Non-pigmented ciliary epithelial cell (primary cell): ENCODE data around the gene ARHGAP26.
A peak's percentile ranks its signal among the peaks of the same experiment; 100 is the strongest.
"Not testable (repeated sequence)": the region's sequence is repeated elsewhere in the genome, so short reads cannot be mapped to it uniquely, and the experiment has no call there.

Source experiments
- DNase-seq: peaks from one replicate; pipeline ENCODE4 v3.0.0-alpha.2; 2010; ENCODE audit warnings: low read depth

The ARHGAP26 gene

GRCh38 chr5:142981886-142982820 is 212.0 kb downstream of the ARHGAP26 start:
- DNase-seq: peak; percentile 78

- DNase-seq: no peak
These were observed 212.6 kb downstream of the ARHGAP26 start for GRCh38 chr5:142982821-142983200.

- DNase-seq: no peak
These were observed 213.8 kb downstream of the ARHGAP26 start for GRCh38 chr5:142984011-142984410.

DNA sequence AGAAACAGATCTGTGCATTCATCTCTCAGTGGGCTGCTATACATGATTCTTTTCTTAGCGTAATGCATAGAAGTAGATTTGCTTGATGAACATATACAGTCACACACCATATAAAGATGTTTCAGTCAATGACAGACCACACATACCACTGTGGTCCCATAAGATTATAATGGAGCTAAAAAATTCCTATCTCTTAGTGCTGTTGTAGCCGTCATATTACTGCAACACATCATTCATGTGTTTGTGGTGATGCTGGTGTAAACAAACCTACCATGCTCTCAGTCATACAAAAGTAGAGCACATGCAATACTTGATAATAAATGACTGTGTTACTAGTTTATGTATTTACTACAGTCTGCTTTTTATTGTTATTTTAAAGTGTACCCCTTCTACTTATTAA is 214.3 kb downstream of the ARHGAP26 start:
- no peak for DNase-seq

- not testable (repeated sequence) for DNase-seq
These were observed 219.1 kb downstream of the ARHGAP26 start for GRCh38 chr5:142989270-142989669.

GRCh38 chr5:142990073-142990472 is 219.9 kb downstream of the ARHGAP26 start:
- not testable (repeated sequence) for DNase-seq

DNA sequence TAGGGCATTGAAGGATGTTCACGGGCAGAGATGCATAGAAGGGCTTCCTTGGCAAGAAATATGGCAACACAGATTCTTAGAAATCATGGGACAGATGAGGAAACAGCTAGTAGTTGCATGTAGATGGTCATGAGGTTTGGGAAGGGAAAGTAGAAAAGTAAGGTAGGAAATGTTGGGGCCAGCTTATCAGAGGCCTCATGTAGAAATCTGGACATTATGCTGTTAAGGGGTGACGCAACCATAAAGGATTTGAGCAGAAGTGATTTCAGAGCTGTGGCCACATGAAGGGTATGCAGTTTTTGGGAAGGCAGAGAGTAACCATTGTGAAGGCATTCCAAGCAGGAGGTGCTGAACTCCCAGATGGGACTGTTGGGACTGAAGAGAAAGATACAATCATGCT is 224.0 kb downstream of the ARHGAP26 start:
- DNase-seq: no peak

DNA sequence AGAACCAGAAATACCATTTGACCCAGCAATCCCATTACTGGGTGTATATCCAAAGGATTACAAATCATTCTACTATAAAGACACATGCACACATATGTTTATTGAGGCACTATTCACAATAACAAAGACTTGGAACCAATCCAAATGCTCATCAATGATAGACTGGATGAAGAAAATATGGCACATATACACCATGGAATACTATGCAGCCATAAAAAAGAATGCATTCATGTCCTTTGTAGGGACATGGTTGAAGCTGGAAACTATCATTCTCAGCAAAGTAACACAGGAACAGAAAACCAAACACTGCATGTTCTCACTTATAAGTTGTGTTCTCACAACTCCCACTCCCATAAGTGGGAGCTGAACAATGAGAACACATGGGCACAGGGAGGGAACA is 225.4 kb downstream of the ARHGAP26 start:
- not testable (repeated sequence) for DNase-seq

DNA sequence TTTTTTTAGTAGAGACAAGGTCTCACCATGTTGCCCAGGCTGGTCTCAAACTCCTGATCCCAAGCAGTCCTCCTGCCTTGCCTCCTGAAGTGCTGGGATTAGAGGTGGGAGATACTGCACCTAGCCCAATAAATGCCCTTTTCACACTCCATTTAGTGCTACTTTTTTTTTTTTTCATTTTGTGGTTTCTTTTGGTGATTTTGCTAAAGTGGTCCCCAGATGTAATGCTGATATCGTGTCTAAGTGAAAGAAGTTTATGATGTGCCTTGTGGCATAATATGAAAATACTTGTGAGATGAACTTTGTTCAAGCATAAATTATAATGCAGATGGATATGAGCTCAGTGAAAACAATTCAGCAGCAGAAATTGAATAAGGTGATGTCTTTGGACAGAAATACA is 227.4 kb downstream of the ARHGAP26 start:
- no peak for DNase-seq

DNA sequence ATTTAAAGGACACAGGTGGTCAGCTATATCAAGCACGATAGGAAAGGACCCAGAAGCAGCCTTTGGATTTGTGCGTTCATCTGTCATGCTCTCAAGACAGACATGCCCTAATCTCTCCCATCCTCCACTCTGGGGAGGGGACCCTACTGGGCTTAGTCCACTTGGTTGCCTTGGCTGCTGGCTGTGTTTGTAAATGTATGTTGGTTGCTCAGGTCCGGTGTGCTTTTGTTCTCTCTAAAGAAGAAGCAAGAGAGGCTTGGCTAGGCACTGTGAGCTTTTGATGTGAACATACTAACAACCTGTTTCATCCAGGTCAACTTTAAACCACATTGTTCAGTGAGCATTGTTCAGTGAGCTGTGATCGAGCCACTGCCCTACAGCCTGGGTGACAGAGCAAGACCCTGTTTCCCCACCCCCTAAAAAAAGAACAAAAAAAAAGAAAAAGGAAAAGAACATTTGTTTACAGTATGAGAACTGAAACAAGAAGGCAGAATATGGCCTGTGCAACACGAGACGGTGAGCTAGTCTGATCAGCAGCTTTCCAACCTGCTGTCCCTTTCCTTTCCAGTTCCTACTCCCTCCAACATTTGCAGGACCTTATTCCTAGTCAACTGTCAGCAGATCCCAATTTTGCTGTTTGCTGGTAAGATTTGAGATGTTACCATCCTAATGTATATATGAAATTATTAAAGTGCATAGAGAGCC is 228.3 kb downstream of the ARHGAP26 start:
- no peak for DNase-seq

DNA sequence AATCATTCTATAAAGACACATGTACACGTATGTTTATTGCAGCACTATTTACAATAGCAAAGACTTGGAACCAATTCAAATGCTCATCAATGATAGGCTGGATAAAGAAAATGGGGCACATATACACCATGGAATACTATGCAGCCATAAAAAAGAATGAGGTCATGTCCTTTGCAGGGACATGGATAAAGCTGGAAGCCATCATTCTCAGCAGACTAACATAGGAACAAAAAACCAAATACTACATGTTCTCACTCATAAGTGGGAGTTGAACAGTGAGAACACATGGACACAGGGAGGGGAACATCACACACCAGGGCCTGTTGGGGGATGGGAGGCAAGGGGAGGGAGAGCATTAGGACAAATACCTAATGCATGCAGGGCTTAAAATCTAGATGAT is 230.4 kb downstream of the ARHGAP26 start:
- DNase-seq: not testable (repeated sequence)

- no peak for DNase-seq
These were observed 231.7 kb downstream of the ARHGAP26 start for GRCh38 chr5:143001764-143002351.

GRCh38 chr5:143002459-143003327 is 232.5 kb downstream of the ARHGAP26 start:
- peak; percentile 62 for DNase-seq

DNA sequence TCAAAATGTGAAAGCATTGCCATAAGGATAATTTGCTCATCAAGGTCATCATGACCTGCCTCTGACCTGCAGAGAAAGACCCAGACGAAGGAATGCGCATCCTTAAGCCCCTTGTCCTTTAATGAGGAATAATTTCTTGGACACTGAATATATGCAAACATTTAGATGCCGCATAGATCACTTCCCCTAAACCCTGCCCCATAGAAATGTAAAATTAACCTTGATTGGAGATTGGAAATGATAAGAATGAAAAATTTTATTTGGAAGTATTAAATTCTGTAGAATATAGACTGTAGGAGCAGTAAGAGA is 233.1 kb downstream of the ARHGAP26 start:
- DNase-seq: no peak

DNA sequence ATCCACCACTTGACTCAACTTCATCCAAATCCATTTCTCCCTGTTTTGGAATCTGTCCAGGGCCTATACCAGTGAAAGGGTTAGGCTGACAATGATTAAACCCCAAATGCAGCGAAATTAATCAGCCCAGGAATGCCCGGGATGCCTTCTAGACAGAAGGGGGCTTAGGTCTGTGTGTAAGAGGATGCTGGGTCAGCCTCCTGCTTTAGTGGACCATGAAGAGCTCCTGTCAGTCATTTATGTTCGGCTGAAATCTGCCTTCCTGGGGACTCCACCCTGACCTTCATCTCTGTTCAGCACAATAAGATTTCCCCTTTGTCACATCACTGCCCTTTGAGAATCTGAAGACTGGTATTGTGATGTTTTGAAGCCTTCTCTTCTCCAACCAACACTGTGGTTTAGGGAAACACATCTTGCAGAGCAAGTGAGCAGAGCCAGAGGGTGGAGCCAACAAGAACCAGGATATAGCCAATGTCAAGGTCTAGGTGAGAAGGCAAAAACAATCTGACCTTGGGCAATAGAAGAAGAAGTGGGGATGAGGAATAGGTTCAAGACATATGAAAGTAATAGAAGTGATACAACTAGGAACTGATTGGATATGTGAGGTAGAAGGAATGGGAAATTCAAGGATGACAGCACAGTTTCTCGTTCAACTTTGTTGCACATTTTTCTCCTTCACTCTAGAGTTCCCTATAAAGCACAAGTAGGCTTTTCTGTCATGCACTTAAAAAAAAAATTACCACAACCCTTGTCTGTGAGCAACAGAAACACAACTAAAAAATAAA is 234.4 kb downstream of the ARHGAP26 start:
- no peak for DNase-seq

- DNase-seq: no peak
These were observed 236.3 kb downstream of the ARHGAP26 start for GRCh38 chr5:143006501-143006900.

DNA sequence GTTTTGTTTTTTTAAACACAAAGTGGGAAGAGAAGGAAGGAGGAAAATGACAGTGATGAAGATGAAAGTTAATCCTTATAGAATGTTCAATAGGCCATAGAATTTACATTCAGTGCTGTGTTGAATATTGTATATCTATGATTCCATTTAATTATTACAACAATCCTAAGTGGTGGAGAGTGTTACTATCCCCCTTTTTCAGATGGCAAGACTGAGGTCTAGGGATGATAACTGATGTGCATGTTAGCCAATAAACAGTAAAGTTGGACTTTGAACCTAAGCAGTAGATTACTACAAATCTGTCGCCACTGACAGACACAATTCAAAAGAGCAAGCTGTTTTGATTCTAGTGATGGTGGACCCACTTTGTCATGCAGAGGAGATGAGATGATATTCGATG is 237.9 kb downstream of the ARHGAP26 start:
- DNase-seq: no peak

GRCh38 chr5:143008809-143009521 is 238.8 kb downstream of the ARHGAP26 start:
- peak; percentile 97 for DNase-seq

GRCh38 chr5:143010351-143010750 is 240.2 kb downstream of the ARHGAP26 start:
- no peak for DNase-seq

DNA sequence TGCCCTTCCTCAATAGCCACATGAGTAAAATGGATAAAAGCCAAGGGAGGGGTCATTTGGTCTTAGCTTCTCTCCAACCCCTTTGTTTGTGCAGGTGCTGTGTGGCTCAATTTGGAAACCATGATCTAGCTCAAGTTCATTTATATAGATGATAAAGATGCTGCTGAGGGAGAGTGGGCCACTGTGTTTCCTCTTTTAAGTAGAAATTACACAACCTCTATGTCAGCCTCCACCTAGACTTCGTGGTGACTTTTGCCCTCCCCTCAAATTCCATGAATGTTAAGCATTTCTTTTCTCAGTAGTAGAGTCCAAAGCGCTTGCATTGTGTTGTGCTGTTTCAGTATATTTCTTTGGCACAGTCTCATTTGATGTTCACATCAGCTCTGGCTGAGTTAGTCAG is 241.4 kb downstream of the ARHGAP26 start:
- DNase-seq: peak; percentile 63
